Spleen (tissue), 7 donors: ENCODE results near the gene AKAP6.

Source experiments
- CTCF ChIP-seq, 11 experiments: fragments of 200-600 bp in 7 of 11; fragments of 450-650 bp in 4 of 11; sonication (generic) in 4 of 11; IDR thresholded peaks in 8 of 11; conservative IDR thresholded peaks in 3 of 11; 1 replicate in 7 of 11; 2 replicates in 4 of 11; pipeline versions ENCODE4 v1.4.0 to v1.8.0; 2016 to 2021; ENCODE audit warnings: antibody characterized with exemption in 11 of 11, inconsistent platforms in 4 of 11, mild to moderate bottlenecking in 1 of 11
- POLR2A ChIP-seq, 3 donors: fragments of 450-650 bp; IDR thresholded peaks; one replicate each; pipeline ENCODE4 v1.5.1; 2017; ENCODE audit warnings: antibody characterized with exemption in 3 of 3, mild to moderate bottlenecking in 1 of 3
- POLR2AphosphoS5 ChIP-seq, 3 donors: sonication (generic); formaldehyde crosslinking; IDR thresholded peaks; one replicate each; pipeline ENCODE4 v1.5.1; 2017; ENCODE audit warnings: antibody characterized with exemption in 3 of 3
- donor health status: DM: no; HTN: no; CAD: no; lungs with moderate emphysema.
- donor health status: DM: no; HTN: no; CAD: no.
- donor health status: DM: no; HTN: no; CAD: no.

- TF ChIP-seq CTCF (IDR thresholded peaks at IDR 0.05 in 8 of 11, conservative IDR thresholded peaks at IDR 0.05 in 3 of 11) (no peak), POLR2A (IDR thresholded peaks at IDR 0.05) (no peak), POLR2AphosphoS5 (IDR thresholded peaks at IDR 0.05) (no peak)
These were observed 304.2 kb downstream of the AKAP6 start for GRCh38 chr14:32633224-32633859.
